GM23338 (cell line): ENCODE data around the gene ZSCAN1.

Experiments
- CREB1 ChIP-seq: fragments of 250-450 bp; sonication (Bioruptor Pico); IDR thresholded peaks from 2 replicates; pipeline ENCODE4 v1.5.0; 2020; ENCODE audit warnings: low read depth, mild to moderate bottlenecking, moderate library complexity
- CTCF ChIP-seq, 2 experiments: fragments of 200-600 bp in 1 of 2; sonication (generic) in 1 of 2; conservative IDR thresholded peaks; 2 replicates each; pipeline versions ENCODE4 v1.5.1 to v1.6.1; 2016 to 2017; ENCODE audit warnings: antibody characterized with exemption in 2 of 2, low read depth in 2 of 2, mild to moderate bottlenecking in 2 of 2, moderate library complexity in 1 of 2
- EZH2 ChIP-seq: fragments of 200-600 bp; sonication (generic); IDR thresholded peaks from one replicate; pipeline ENCODE4 v1.8.0; 2017; ENCODE audit warnings: antibody characterized with exemption, mild to moderate bottlenecking, low read depth; ENCODE audit not compliant: unreplicated experiment
- EZH2phosphoT487 ChIP-seq: fragments of 200-600 bp; sonication (generic); IDR thresholded peaks from one replicate; pipeline ENCODE4 v1.8.1; 2018; ENCODE audit warnings: antibody characterized with exemption; ENCODE audit not compliant: unreplicated experiment
- JUNB ChIP-seq: IDR thresholded peaks from one replicate; pipeline ENCODE4 v1.6.1; 2016; ENCODE audit warnings: antibody characterized with exemption; ENCODE audit not compliant: unreplicated experiment
- NANOG ChIP-seq: IDR thresholded peaks from 2 replicates; pipeline ENCODE4 v1.6.1; 2016; ENCODE audit warnings: antibody characterized with exemption, borderline replicate concordance
- POLR2AphosphoS5 ChIP-seq: IDR thresholded peaks from 2 replicates; pipeline ENCODE4 v1.6.1; 2016; ENCODE audit warnings: antibody characterized with exemption, low read depth
- STAT1 ChIP-seq: IDR thresholded peaks from one replicate; pipeline ENCODE4 v1.6.1; 2016; ENCODE audit warnings: antibody characterized with exemption; ENCODE audit not compliant: unreplicated experiment
- ZNF114 ChIP-seq: fragments of 250-450 bp; sonication (Bioruptor Pico); IDR thresholded peaks from 2 replicates; pipeline ENCODE4 v1.5.0; 2020; ENCODE audit warnings: mild to moderate bottlenecking, moderate library complexity
- ZNF331 ChIP-seq: fragments of 250-450 bp; sonication (Bioruptor Pico); IDR thresholded peaks from 2 replicates; pipeline ENCODE4 v1.5.0; 2020; ENCODE audit warnings: low read depth, mild to moderate bottlenecking, moderate library complexity
- ZNF462 ChIP-seq: fragments of 250-450 bp; sonication (Bioruptor Pico); IDR thresholded peaks from 2 replicates; pipeline ENCODE4 v1.5.0; 2020; ENCODE audit warnings: mild to moderate bottlenecking, moderate library complexity
- TF ChIP-seq, protein P1 (sequence below): IDR thresholded peaks from one replicate; pipeline ENCODE4 v1.6.1; 2018; ENCODE audit warnings: antibody characterized with exemption; ENCODE audit not compliant: unreplicated experiment
- TF ChIP-seq, protein P2 (sequence below): IDR thresholded peaks from 2 replicates; pipeline ENCODE4 v1.6.1; 2016; ENCODE audit warnings: antibody characterized with exemption

- no peak for TF ChIP-seq CTCF (conservative IDR thresholded peaks at IDR 0.05; ENCODE audit: low read depth in 2 of 2)
- peak; percentile 93 for TF ChIP-seq POLR2AphosphoS5
- TF ChIP-seq EZH2: no peak
- TF ChIP-seq, protein P1, sequence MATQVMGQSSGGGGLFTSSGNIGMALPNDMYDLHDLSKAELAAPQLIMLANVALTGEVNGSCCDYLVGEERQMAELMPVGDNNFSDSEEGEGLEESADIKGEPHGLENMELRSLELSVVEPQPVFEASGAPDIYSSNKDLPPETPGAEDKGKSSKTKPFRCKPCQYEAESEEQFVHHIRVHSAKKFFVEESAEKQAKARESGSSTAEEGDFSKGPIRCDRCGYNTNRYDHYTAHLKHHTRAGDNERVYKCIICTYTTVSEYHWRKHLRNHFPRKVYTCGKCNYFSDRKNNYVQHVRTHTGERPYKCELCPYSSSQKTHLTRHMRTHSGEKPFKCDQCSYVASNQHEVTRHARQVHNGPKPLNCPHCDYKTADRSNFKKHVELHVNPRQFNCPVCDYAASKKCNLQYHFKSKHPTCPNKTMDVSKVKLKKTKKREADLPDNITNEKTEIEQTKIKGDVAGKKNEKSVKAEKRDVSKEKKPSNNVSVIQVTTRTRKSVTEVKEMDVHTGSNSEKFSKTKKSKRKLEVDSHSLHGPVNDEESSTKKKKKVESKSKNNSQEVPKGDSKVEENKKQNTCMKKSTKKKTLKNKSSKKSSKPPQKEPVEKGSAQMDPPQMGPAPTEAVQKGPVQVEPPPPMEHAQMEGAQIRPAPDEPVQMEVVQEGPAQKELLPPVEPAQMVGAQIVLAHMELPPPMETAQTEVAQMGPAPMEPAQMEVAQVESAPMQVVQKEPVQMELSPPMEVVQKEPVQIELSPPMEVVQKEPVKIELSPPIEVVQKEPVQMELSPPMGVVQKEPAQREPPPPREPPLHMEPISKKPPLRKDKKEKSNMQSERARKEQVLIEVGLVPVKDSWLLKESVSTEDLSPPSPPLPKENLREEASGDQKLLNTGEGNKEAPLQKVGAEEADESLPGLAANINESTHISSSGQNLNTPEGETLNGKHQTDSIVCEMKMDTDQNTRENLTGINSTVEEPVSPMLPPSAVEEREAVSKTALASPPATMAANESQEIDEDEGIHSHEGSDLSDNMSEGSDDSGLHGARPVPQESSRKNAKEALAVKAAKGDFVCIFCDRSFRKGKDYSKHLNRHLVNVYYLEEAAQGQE: no peak
- TF ChIP-seq EZH2phosphoT487: no peak
- no peak for TF ChIP-seq STAT1
- TF ChIP-seq CREB1 (CRISPR knock-in tag): peak; percentile 81
- TF ChIP-seq NANOG: no peak
- no peak for TF ChIP-seq ZNF114 (CRISPR knock-in tag)
- no peak for TF ChIP-seq ZNF462 (CRISPR knock-in tag)
- TF ChIP-seq JUNB: no peak
- TF ChIP-seq, protein P2, sequence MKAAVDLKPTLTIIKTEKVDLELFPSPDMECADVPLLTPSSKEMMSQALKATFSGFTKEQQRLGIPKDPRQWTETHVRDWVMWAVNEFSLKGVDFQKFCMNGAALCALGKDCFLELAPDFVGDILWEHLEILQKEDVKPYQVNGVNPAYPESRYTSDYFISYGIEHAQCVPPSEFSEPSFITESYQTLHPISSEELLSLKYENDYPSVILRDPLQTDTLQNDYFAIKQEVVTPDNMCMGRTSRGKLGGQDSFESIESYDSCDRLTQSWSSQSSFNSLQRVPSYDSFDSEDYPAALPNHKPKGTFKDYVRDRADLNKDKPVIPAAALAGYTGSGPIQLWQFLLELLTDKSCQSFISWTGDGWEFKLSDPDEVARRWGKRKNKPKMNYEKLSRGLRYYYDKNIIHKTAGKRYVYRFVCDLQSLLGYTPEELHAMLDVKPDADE: peak; percentile 94
- no peak for TF ChIP-seq ZNF331
Measured at GRCh38 chr19:58002384-58003173, 31.2 kb upstream of the ZSCAN1 start, which contains the start of gene ZNF606.
